Stimulated activated CD8-positive, alpha-beta memory T cell treated with anti-CD3 and anti-CD28 coated beads, Interleukin-15, amount 100 ng/mL, for 24 hours (primary cell): ENCODE data around the gene RPS27A.
"Not testable (repeated sequence)": the region's sequence is repeated elsewhere in the genome, so short reads cannot be mapped to it uniquely, and the experiment has no call there.

Source experiments
- DNase-seq: peaks from one replicate; pipeline ENCODE4 v3.0.0-alpha.2; 2020; ENCODE audit warnings: low read depth

RPS27A gene

GRCh38 chr2:55232084-55232862 is at the start of gene RPS27A, which contains the start of gene CLHC1:
RPS27A (plus strand) TSS chr2:55232688; CDS start chr2:55232825, 137 bp downstream.
CLHC1 (minus strand) TSS chr2:55232293; CDS start chr2:55222411, 9,882 bp downstream.
- peak; percentile 83 for DNase-seq

DNA sequence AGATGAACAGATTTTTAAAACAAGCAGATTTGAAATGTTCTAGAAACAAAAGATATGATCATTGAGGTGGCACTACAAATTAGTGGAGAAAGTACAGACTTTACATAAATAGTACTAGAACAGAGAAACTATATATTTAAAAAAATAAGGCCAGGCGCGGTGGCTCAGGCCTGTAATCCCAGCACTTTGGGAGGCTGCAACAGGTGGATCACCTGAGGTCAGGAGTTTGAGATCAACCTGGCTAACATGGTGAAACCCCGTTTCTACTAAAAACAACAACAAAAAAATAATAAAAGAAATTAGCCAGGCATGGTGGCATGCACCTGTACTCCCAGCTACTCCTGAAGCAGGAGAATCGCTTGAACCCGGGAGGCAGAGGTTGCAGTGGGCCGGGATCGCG is 45.7 kb upstream of the RPS27A start:
- not testable (repeated sequence) for DNase-seq

DNA sequence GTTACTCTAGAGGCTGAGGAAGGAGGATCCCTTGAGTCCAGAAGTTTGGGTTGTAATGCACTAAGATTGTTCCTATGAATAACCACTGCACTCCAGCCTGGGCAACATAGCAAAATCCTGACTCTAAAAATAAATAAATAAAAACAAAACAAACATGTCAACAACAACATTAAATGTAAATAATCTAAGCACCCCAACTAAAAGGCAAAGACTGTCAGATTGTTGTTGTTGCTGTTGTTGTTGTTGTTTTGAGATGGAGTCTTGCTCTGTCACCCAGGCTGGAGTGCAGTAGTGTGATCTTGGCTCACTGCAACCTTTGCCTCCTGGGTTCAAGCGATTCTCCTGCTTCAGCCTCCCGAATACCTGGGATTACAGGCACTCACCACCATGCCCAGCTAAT is 40.6 kb upstream of the RPS27A start:
- not testable (repeated sequence) for DNase-seq

DNA sequence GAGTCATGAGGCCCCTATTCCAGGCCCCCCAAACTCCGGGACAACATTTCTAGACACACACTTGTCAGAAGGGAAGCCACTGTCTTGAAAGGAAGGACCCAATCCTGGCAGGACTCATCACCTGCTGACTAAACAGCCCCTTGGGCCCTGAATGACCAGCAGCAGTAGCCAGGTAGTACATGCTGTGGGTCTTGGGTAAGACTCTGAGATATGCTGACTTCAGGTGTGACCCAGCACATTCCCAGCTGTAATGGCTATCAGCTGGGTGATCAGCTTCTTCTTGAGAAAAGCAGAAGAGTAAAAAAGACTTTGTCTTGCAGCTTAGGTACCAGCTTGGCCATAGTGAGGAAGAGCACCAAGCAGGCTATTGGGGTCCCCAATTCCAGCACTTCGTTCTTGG is 36.0 kb upstream of the RPS27A start:
- no peak for DNase-seq

DNA sequence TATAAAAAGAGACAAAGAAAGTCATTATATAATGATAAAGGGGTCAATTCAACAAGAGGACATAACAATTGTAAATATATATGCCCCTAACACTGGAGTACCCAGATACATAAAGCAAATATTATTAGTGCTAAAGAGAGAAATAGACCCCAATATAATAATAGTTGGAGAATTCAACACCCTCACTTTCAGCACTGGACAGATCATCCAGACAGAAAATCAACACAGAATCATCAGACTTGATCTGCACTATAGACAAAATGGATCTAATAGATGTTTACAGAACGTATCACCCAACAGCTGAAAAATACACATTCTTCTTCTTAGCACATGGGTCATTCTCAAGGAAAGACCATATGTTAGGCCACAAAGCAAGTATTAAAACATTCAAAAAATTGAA is 32.1 kb upstream of the RPS27A start:
- DNase-seq: no peak

- no peak for DNase-seq
Measured at GRCh38 chr2:55204536-55204935, 28.0 kb upstream of the RPS27A start.

GRCh38 chr2:55204950-55205349 is 27.5 kb upstream of the RPS27A start:
- DNase-seq: no peak

DNA sequence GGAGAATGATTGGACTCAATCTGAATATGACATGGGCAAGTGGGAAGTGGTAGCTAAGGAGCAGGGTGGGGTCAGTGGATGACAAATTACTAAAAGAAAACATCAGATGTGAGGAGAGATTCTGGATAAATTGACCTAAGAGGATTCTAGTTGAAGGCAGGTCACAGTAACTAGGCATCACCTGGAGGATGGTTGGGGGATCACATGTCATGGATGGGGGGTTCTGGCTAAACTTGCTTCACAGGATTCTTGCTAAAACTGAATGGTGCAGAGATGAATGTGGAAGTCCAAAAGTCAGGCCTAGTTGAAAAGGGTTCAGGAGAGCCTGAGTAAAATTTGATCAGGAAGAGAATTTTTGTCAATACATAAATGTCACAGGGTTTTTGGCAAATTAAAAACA is 18.7 kb upstream of the RPS27A start:
- DNase-seq: no peak

DNA sequence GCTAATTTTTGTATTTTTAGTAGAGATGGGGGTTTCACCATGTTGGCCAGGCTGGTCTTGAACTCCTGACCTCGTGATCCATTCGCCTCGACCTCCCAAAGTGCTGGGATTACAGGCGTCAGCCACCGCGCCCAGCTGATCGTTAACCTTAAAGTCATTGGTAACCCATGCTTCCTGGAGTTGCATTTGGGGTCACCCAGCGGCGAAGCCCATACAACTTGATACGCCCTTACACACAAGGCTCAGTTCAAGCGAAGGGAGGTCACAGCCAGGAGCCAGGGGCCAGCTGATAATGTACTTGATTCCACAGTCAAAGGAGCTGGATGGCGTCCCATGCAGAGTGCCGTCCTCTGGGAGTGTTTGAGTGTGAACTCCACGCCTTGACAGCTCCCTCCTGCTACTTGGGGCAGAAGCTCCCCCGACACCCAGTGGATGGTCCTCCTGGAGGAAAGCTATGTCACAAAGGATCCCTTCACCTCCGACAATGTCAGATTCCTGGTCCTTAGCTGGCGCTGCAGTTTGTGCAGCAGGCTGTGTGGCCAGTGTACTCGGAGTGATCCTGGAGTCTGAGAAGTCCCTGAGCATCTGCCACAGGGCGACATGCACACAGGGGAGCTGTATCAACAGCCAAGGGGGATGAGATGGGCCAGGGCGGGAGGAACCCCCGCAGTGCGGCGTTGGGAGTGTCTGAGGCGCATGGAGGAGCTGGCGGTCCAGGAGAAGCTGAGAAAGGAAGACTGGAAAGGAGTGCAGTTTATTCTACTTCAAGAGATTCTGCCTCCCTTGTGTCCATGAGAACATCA is 8.3 kb upstream of the RPS27A start:
- no peak for DNase-seq

DNA sequence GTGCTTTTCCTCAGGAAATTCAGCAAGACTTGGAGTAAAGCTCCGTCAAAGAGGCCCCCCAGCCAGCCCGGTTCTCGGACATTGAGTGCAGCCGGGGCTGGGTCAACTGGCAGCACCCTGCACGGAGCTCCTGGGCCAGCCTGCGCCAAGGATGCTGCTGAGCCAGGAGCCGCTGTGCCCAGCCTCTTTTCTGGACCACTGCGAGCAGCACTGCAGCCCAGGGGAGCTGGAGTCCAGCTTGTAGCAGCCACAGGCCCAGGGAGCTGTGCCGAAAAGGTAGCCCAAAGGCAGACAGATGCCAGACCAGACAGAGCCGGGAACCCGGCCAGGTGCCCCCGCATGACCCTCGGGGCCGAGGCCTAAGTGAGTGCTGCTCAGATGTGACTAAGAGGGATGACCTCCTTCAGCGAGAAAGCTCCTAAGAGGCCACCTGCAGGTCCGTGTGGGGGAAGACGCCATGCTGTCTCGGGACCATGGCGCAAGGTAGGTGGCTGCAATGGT is 7.7 kb upstream of the RPS27A start:
- DNase-seq: no peak

- no peak for DNase-seq
Measured at GRCh38 chr2:55225481-55226020, 6.9 kb upstream of the RPS27A start.

DNA sequence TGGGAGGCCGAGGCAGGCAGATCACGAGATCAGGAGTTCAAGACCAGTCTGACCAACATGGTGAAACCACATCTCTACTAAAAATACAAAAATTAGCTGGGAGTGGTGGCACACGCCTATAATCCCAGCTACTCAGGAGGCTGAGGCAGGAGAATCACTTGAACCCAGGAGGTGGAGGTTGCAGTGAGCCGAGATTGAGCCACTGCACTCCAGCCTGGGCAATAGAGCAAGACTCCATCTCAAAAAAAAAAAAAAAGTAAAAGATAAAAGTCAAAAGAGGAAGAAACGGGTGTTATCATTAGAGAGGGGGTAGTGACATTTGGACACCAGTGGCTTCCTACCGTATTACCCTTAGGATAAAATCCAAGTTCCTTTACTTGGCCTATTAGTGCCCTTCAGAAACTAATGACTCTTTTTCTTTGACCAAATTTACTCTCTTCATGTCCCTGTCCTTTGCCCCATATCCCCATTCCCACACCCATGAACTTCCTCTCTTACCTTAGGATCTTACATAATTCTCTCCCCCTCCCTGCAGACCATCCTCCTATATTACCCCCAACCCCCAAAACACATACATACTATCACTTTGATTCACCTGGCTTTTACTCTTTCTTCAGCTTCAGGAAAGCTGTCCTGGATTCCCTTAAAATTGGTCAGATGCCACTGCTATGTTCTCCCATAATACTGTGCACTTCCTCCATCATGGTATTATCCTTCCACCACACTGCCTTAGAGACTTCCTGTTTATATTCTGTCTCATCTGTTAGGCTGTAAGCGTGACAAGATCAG is 4.9 kb upstream of the RPS27A start:
- not testable (repeated sequence) for DNase-seq

- no peak for DNase-seq
Measured at GRCh38 chr2:55228226-55228563, 4.3 kb upstream of the RPS27A start.

- no peak for DNase-seq
Measured at GRCh38 chr2:55229221-55229620, 3.3 kb upstream of the RPS27A start.

GRCh38 chr2:55230551-55230950 is 1.9 kb upstream of the RPS27A start:
- no peak for DNase-seq

- no peak for DNase-seq
Measured at GRCh38 chr2:55231546-55232083, 873 bp upstream of the RPS27A start.

DNA sequence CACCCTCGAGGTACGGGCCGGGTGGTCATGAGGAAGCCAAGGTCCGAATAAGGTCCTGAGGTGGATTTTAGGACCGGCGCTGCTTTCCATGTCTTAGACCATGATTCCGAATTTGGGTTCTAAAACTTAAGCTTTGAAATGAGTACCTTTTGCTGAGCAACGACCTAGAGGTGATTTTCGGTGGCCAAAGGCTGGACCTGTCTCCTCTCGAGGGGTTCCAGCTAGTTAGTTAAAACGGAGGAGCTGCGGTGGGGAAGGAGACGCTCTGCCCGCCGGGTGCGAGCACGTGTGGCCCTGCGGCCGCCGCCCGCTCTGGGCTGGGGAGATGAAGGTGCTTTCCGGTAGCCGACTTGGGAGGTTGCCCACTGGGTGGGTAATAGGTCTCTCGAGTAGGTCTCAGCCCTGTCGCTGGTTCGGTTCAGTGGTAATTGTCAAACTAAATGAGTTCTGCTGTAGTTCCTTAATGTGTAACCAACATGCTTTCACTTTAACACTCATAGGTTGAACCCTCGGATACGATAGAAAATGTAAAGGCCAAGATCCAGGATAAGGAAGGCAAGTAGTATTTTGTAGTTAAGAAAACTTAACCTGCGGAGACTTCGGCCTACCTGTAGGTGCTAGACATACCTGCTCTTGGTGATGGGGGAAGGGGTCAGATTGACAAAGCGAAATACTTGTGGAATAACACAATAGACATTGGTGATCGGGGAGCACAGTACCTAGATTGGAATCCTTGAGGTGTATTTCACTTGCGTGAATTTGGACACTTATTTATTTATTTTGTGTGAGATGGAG is 572 bp downstream of the RPS27A start:
- DNase-seq: no peak

DNA sequence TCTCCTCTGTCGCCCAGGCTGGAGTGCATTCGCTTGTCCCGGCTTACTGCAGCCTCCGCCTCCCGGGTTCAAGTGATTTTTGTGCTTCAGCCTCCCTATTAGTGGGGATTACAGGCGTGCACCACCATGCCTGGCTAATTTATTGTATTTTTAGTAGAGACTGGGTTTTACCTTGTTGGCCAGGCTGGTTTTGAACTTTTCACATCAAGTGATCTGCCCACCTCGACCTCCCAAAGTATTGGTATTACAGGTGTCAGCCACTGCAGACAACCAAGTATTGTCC is 1.1 kb downstream of the RPS27A start:
- no peak for DNase-seq

DNA sequence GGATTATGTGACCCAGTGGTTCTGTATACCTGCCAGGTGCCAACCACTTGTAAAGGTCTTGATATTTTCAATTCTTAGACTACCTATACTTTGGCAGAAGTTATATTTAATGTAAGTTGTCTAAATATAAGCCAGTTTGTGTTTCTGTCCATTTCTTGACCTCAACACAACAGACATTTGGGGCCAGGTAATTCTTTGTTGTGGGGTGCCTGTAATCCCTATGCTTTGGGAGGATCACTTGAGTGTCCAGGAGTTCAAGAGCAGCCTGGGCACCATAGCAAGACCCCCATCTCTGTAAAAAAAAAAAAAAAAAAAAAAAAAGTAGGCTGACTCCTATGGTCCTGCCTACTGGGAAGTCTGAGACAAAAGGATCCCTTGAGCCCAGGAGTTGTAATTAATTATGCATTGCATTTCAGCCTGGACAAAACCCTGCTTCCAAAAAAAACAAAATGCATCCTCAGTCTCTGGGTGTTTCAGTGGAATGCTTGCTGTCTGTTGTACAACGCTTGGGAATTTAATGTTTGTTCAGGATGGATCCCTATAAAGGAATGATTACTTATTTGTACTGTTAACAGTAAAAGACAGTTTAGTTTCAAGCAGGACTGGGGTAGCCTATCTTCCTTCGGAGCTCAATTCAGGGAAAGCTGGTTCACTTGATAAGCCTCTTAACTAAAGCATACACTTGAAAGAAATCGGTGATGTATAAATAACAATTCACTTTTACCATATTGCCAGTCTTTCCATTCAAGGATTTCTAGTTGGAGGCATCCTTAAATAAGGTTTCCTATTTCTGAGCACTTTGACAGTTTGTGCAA is 3.4 kb downstream of the RPS27A start:
- no peak for DNase-seq

DNA sequence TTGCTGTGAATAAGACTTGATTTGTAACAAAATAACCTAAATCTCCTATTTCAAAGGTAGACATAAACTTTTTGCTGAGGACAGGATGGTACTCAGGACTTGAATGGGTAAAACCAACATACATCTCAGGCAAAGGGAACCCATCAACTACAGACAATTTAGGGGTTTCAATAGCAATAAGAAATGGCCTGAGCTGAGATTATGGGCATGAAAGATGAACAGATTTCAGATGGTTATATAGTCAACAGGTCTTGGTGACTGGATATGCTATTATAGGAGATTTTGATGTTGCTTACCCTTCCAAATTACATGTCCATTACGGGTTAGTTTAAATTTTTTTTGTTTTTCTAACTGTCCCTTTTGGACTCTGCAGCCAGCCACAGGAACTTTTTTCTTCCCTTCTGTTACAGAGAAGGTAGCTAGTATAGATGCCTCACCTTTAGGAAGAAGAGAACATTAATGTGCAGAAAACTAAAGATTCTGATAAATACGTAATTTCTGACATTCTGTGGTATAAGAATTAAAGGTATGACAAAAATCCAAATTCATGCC is 4.6 kb downstream of the RPS27A start:
- no peak for DNase-seq
